ENCODE data around the gene ALG8. TPM values are rescaled to one million over a fixed set of nuclear protein-coding genes. Genes with fewer than 3 reads are reported as not detected.

The ALG8 gene
- total RNA-seq, 1 donor from 2014 or later = 117 TPM

- H3K27ac Mint-ChIP-seq = no peak overlapping the region
- Histone ChIP-seq H3K4me2 (no peak overlapping the region), H3K27me3 (no peaks in the 10 kb centered on the region), H3K4me1 (no peaks in the 10 kb centered on the region), H3K9ac (no peak overlapping the region), H4K20me1 (ENCODE audit: low read depth) (no peaks in the 10 kb centered on the region), H2AFZ (replicated peaks) (no peak overlapping the region), H3K27ac (no peak overlapping the region), H3K9me3 (ENCODE audit: low read depth) (no peaks in the 10 kb centered on the region), H3F3A (ENCODE audit: low read depth) (no peaks in the 10 kb centered on the region), H3K79me2 (ENCODE audit: low read depth) (no peaks in the 10 kb centered on the region), H3K36me3 (no peaks in the 10 kb centered on the region), H3K4me3 (no peak overlapping the region)
- H3K4me1 Mint-ChIP-seq = no peaks in the 10 kb centered on the region
- peaks cover 6% of the 10 kb centered on the region for H3K27me3 Mint-ChIP-seq (ENCODE audit: insufficient read depth, low read depth)
- TF ChIP-seq EZH2 (IDR thresholded peaks at IDR 0.05) (no peak), CTCF (IDR thresholded peaks at IDR 0.05) (no peak), EZH2phosphoT487 (IDR thresholded peaks at IDR 0.05) (no peak)
- H3K9me3 Mint-ChIP-seq = no peaks in the 10 kb centered on the region
- H3K4me3 Mint-ChIP-seq = no peak overlapping the region
- peaks cover 6% of the 10 kb centered on the region for H3K36me3 Mint-ChIP-seq
- DNase-seq (ENCODE audit: low spot score) = no peak
These were observed 29.4 kb upstream of the ALG8 start for GRCh38 chr11:78168539-78169477.

DNA sequence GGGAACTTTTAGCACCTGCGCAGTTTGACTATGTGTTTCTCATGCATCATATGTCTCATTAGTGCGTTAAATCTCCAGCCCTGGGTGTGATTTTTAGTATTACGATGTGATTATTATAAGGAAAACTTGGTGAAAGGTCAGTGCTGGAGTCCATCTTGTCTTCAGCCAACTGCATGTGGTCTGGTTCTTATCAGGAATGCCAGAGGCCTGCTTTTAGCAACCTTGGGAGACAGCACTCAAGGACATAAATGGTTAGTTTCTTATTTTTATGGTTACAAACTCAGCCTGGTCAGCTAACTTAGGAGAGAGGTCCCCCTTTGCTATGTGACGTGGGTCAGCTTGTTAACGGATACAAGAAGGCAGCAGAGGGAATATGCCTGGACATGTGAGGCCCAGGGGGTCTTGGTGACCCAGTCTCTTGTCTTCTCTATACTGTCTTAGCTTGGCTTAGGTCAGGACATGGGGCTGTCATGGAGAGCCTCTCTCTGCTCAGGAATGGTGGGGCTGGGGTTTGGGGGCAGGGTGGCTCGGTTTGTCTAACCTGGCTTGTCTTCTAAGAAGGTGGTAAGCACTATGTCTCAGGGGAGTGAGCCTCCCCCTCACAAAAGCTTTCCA lies 27.5 kb upstream of the ALG8 start:
- H3K9me3 Mint-ChIP-seq = no peaks in the 10 kb centered on the region
- H3K9me3 ChIP-seq (ENCODE audit: low read depth) = no peaks in the 10 kb centered on the region
- H3K4me3 ChIP-seq = no peak overlapping the region
- H3K4me2 ChIP-seq = no peak overlapping the region
- no peaks in the 10 kb centered on the region for H3K27me3 ChIP-seq
- peak overlapping the region; percentile 57 for H3K27ac Mint-ChIP-seq
- no peak overlapping the region for H2AFZ ChIP-seq (replicated peaks)
- H3K36me3 Mint-ChIP-seq = no peaks in the 10 kb centered on the region
- no peaks in the 10 kb centered on the region for H3F3A ChIP-seq (ENCODE audit: low read depth)
- DNase-seq (ENCODE audit: low spot score) = no peak
- H4K20me1 ChIP-seq (ENCODE audit: low read depth) = no peaks in the 10 kb centered on the region
- H3K4me3 Mint-ChIP-seq = no peak overlapping the region
- peaks cover 5% of the 10 kb centered on the region for H3K27me3 Mint-ChIP-seq (ENCODE audit: insufficient read depth, low read depth)
- TF ChIP-seq EZH2phosphoT487 (IDR thresholded peaks at IDR 0.05) = no peak
- TF ChIP-seq CTCF (IDR thresholded peaks at IDR 0.05) = no peak
- TF ChIP-seq EZH2 (IDR thresholded peaks at IDR 0.05) = no peak
- H3K36me3 ChIP-seq = no peaks in the 10 kb centered on the region
- H3K4me1 Mint-ChIP-seq = no peaks in the 10 kb centered on the region
- no peaks in the 10 kb centered on the region for H3K79me2 ChIP-seq (ENCODE audit: low read depth)
- H3K4me1 ChIP-seq = no peaks in the 10 kb centered on the region
- no peak overlapping the region for H3K27ac ChIP-seq
- no peak overlapping the region for H3K9ac ChIP-seq

DNA sequence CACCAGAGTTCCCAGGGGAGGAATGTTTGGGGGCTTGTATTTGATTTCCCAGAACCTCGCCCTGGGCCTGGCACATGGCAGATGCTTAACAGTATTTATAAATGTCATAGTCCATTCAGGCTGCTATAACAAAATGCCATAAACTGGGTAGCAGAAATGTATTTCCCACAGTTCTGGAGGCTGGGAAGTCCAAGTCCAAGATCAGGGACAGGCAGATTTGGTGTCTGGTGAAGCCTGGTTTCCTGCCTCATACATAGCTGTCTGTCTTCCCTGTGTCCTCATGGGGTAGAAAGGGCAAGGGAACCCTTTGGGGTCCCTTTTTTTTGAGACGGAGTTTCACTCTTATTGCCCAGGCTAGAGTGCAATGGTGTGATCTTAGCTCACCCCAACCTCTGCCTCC lies 25.0 kb upstream of the ALG8 start:
- H3K4me1 ChIP-seq = no peaks in the 10 kb centered on the region
- no peak overlapping the region for H3K27ac ChIP-seq
- TF ChIP-seq CTCF (IDR thresholded peaks at IDR 0.05) (no peak), EZH2 (IDR thresholded peaks at IDR 0.05) (no peak), EZH2phosphoT487 (IDR thresholded peaks at IDR 0.05) (no peak)
- no peaks in the 10 kb centered on the region for H3K4me1 Mint-ChIP-seq
- no peak overlapping the region for H3K4me2 ChIP-seq
- H3K4me3 ChIP-seq = no peak overlapping the region
- peaks cover 5% of the 10 kb centered on the region for H3K27me3 Mint-ChIP-seq (ENCODE audit: insufficient read depth, low read depth)
- no peaks in the 10 kb centered on the region for H3K27me3 ChIP-seq
- no peaks in the 10 kb centered on the region for H3K9me3 ChIP-seq (ENCODE audit: low read depth)
- no peaks in the 10 kb centered on the region for H3F3A ChIP-seq (ENCODE audit: low read depth)
- H3K9me3 Mint-ChIP-seq = no peaks in the 10 kb centered on the region
- no peaks in the 10 kb centered on the region for H4K20me1 ChIP-seq (ENCODE audit: low read depth)
- H3K27ac Mint-ChIP-seq = no peak overlapping the region
- H3K4me3 Mint-ChIP-seq = no peak overlapping the region
- no peaks in the 10 kb centered on the region for H3K36me3 ChIP-seq
- H2AFZ ChIP-seq (replicated peaks) = no peak overlapping the region
- no peaks in the 10 kb centered on the region for H3K36me3 Mint-ChIP-seq
- no peaks in the 10 kb centered on the region for H3K79me2 ChIP-seq (ENCODE audit: low read depth)
- DNase-seq (ENCODE audit: low spot score) = no peak
- H3K9ac ChIP-seq = no peak overlapping the region
